CD4-positive, alpha-beta T cell (primary cell): ENCODE measurements around the gene XKR7. TPM values are rescaled to one million over a fixed set of nuclear protein-coding genes. Genes with fewer than 3 reads are reported as not detected.
"Not testable (repeated sequence)": the region's sequence is repeated elsewhere in the genome, so short reads cannot be mapped to it uniquely, and the experiment has no call there.

Experiments
- ATAC-seq: fragments of 200-7000 bp; cut with Tn5 transposase; one replicate; pipeline ENCODE4 v1.10.0; 2022; ENCODE audit warnings: mild to moderate bottlenecking; ENCODE audit not compliant: poor library complexity
- CTCF ChIA-PET: fragments of 350-600 bp; sonication (Branson Sonifier 250); formaldehyde crosslinking; loops from one replicate; lab custom pipeline; 2021; ENCODE audit warnings: antibody characterized with exemption, inconsistent platforms; lab: Charles Lee
- POLR2A ChIA-PET: fragments of 350-600 bp; sonication (Branson Sonifier 250); formaldehyde crosslinking; loops from one replicate; lab custom pipeline; 2021; ENCODE audit warnings: antibody characterized with exemption, inconsistent platforms; lab: Charles Lee
- DNase-seq, 14 experiments: peaks; one replicate each; pipeline ENCODE4 v3.0.0-alpha.2; 2013 to 2020; ENCODE audit warnings: mixed read lengths in 2 of 14
- H3K27ac ChIP-seq, 2 donors: one replicate each; pipeline versions ENCODE4 v1.5.1 to v1.7.0; 2013; ENCODE audit warnings: low read length in 2 of 2, low read depth in 1 of 2, mild to moderate bottlenecking in 1 of 2
- H3K27me3 ChIP-seq, 2 experiments: 1 replicate in 1 of 2; 2 replicates in 1 of 2; pipeline versions ENCODE4 v1.6.1 to v1.7.0; 2013; ENCODE audit warnings: low read length in 2 of 2, control low read depth in 1 of 2, mild to moderate bottlenecking in 1 of 2, moderate library complexity in 1 of 2; ENCODE audit not compliant: insufficient read depth in 2 of 2, control insufficient read depth in 1 of 2
- H3K36me3 ChIP-seq: one replicate; pipeline ENCODE4 v1.6.1; 2013; ENCODE audit warnings: low read length, control low read depth; ENCODE audit not compliant: insufficient read depth
- H3K4me1 ChIP-seq: one replicate; pipeline ENCODE4 v1.6.1; 2013; ENCODE audit warnings: low read length, control low read depth; ENCODE audit not compliant: insufficient read depth
- H3K4me3 ChIP-seq: one replicate; pipeline ENCODE4 v1.5.1; 2013; ENCODE audit warnings: mild to moderate bottlenecking, low read length, moderate library complexity
- H3K9me3 ChIP-seq, 2 experiments: 1 replicate in 1 of 2; 2 replicates in 1 of 2; pipeline versions ENCODE4 v1.6.1 to v1.7.0; 2013; ENCODE audit warnings: low read length in 2 of 2, mild to moderate bottlenecking in 2 of 2, control low read depth in 1 of 2, moderate library complexity in 1 of 2; ENCODE audit not compliant: control insufficient read depth in 1 of 2, insufficient read depth in 1 of 2
- H3K27ac Mint-ChIP-seq: one replicate; pipeline ENCODE4 v1.8.0; 2020; ENCODE audit warnings: mixed read lengths
- H3K27me3 Mint-ChIP-seq: one replicate; pipeline ENCODE4 v1.8.0; 2021; ENCODE audit warnings: mixed read lengths
- H3K36me3 Mint-ChIP-seq: one replicate; pipeline ENCODE4 v1.8.0; 2021; ENCODE audit warnings: low read depth, mixed read lengths
- H3K4me1 Mint-ChIP-seq: one replicate; pipeline ENCODE4 v1.8.0; 2021; ENCODE audit warnings: low read depth, mixed read lengths
- H3K4me3 Mint-ChIP-seq: one replicate; pipeline ENCODE4 v1.8.0; 2020; ENCODE audit warnings: mild to moderate bottlenecking, mixed read lengths
- H3K9me3 Mint-ChIP-seq: one replicate; pipeline ENCODE4 v1.8.0; 2020; ENCODE audit warnings: mixed read lengths
- CTCF ChIP-seq: fragments of 200-600 bp; IDR thresholded peaks from one replicate; pipeline ENCODE4 v1.8.0; 2022; ENCODE audit warnings: antibody characterized with exemption, mild to moderate bottlenecking
- intact Hi-C, 2 experiments: fragments of 100-400 bp; cut with DNase I in 1 of 2; cut with micrococcal nuclease in 1 of 2; formaldehyde crosslinking; loops; one replicate each; pipeline versions ENCODE4 v1.15.1 to v1.9.0; 2023 to 2025; cut with DNase I, micrococcal nuclease
- total RNA-seq, 174 experiments: library from RNA in 2 of 174; stranded (reverse) in 2 of 174; gene quantifications; one replicate each; pipeline ENCODE4 v1.2.3 and lab custom pipeline; 2021 to 2026

The XKR7 gene
- total RNA-seq, 2 experiments from 2014 or later, result not detected

GRCh38 chr20:32033316-32033715 lies 65.4 kb downstream of the XKR7 start:
- H3K36me3 ChIP-seq, result no peaks in the 10 kb centered on the region
- POLR2A ChIA-PET, result no interaction called here
- Mint-ChIP-seq H3K27ac (no peak overlapping the region), H3K4me3 (no peak overlapping the region), H3K4me1 (no peaks in the 10 kb centered on the region), H3K36me3 (no peaks in the 10 kb centered on the region), H3K27me3 (peaks cover 82% of the 10 kb centered on the region), H3K9me3 (no peaks in the 10 kb centered on the region)
- H3K27me3 ChIP-seq, result peaks cover 24 to 28% of the 10 kb centered on the region in 2 experiments
- peaks cover 15% of the 10 kb centered on the region for H3K4me1 ChIP-seq
- CTCF ChIA-PET, result no interaction called here
- intact Hi-C loops, result loop anchor here in 1 of 2 experiments (5.0 kb wide), 1 partner anchor 489 kb away; no protein-coding TSS in a partner anchor
- TF ChIP-seq CTCF, result no peak
- no peak overlapping the region for H3K27ac ChIP-seq
- ATAC-seq (no peak), DNase-seq (no peak)
- H3K4me3 ChIP-seq, result no peak overlapping the region
- H3K9me3 ChIP-seq, result no peaks in the 10 kb centered on the region

- not testable (repeated sequence) for H3K9me3 Mint-ChIP-seq, H3K36me3 ChIP-seq
These were observed 65.8 kb downstream of the XKR7 start for GRCh38 chr20:32033721-32034120.

GRCh38 chr20:32034581-32035425 lies 66.9 kb downstream of the XKR7 start:
- peak in 2 of 14 experiments; percentile 66 to 72 for DNase-seq
- peaks cover 15% of the 10 kb centered on the region for H3K4me1 ChIP-seq
- H3K9me3 ChIP-seq, result no peaks in the 10 kb centered on the region
- TF ChIP-seq CTCF, result no peak
- Mint-ChIP-seq H3K9me3 (no peaks in the 10 kb centered on the region), H3K36me3 (no peaks in the 10 kb centered on the region), H3K27ac (no peak overlapping the region), H3K4me3 (no peak overlapping the region), H3K27me3 (peaks cover 85% of the 10 kb centered on the region), H3K4me1 (no peaks in the 10 kb centered on the region)
- CTCF ChIA-PET, result interaction anchor here (1.2 kb wide), 1 partner anchor 182 kb away, joined by 3 read pairs; no protein-coding TSS in a partner anchor
- no peak for ATAC-seq
- H3K27ac ChIP-seq, result no peak overlapping the region
- POLR2A ChIA-PET, result no interaction called here
- intact Hi-C loops, result loop anchor here in 1 of 2 experiments (5.0 kb wide), 1 partner anchor 487 kb away; no protein-coding TSS in a partner anchor
- H3K36me3 ChIP-seq, result no peaks in the 10 kb centered on the region
- H3K4me3 ChIP-seq, result no peak overlapping the region
- H3K27me3 ChIP-seq, result peaks cover 24 to 28% of the 10 kb centered on the region in 2 experiments

More at GRCh38 chr20:32033721-32034120, 65.8 kb downstream of the XKR7 start:
- DNase-seq, H3K4me3 ChIP-seq, H3K36me3 Mint-ChIP-seq, H3K27ac Mint-ChIP-seq, H3K4me3 Mint-ChIP-seq, H3K27ac ChIP-seq, POLR2A ChIA-PET, H3K9me3 ChIP-seq, CTCF ChIA-PET, ATAC-seq, H3K4me1 Mint-ChIP-seq: not testable (repeated sequence)
- intact Hi-C loops, result loop anchor here in 1 of 2 experiments (5.0 kb wide), 1 partner anchor 489 kb away; no protein-coding TSS in a partner anchor
- peaks cover 79% of the 10 kb centered on the region for H3K27me3 Mint-ChIP-seq
- H3K27me3 ChIP-seq, result peaks cover 24 to 28% of the 10 kb centered on the region in 2 experiments
- peaks cover 15% of the 10 kb centered on the region for H3K4me1 ChIP-seq
